GM19351 (cell line): Measurements from ENCODE around the gene ATP8A2.
"Not testable (repeated sequence)": the region's sequence is repeated elsewhere in the genome, so short reads cannot be mapped to it uniquely, and the experiment has no call there.

ENCODE experiments used
- ATAC-seq: cut with Tn5 transposase; IDR thresholded peaks from one replicate; pipeline ENCODE4 v1.9.1; 2021; ENCODE audit warnings: mild to moderate bottlenecking, moderate library complexity; ENCODE audit not compliant: unreplicated experiment

Gene ATP8A2

GRCh38 chr13:25762281-25762680, 390.5 kb downstream of the ATP8A2 start:
- no peak for ATAC-seq

GRCh38 chr13:25762795-25763377, 391.1 kb downstream of the ATP8A2 start:
- no peak for ATAC-seq

GRCh38 chr13:25764378-25764777, 392.6 kb downstream of the ATP8A2 start:
- ATAC-seq, result no peak

DNA sequence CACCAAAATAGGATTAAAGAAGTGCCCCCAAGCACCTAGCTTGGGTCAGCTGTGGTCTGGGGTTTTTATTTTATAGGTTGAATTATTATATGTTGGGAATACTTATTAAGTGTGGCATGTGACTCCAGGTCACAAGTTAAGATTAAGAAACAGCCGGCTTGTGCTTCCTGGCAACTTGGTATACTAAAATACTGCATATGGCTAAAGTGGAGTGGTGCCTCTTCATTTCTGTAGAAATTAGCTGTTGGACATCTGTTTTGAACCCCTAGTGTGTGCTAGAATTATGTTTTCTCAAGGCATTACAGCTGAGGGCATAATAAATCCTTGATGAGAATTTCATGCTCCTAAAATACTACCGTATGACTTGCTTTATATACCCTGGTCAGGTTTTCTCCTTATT, 393.5 kb downstream of the ATP8A2 start:
- no peak for ATAC-seq

DNA sequence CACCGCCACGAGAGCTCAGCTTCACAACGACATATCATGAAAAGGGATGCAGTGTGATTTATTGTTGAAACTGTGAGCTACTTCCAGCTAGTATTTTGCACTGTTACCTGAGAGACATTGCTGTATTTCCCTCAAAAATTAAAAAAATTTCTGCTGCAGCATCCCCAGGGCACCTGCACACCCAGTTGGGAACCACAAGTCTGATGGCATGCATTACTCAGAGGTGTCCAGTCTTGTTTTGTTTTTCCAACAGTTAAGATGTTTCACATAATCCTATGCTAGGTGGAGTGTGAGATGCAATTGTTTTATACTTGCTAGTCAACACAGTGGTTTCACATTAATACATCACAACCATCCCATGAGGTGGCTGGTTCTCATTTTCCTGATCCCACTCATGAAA, 394.8 kb downstream of the ATP8A2 start:
- ATAC-seq, result no peak

DNA sequence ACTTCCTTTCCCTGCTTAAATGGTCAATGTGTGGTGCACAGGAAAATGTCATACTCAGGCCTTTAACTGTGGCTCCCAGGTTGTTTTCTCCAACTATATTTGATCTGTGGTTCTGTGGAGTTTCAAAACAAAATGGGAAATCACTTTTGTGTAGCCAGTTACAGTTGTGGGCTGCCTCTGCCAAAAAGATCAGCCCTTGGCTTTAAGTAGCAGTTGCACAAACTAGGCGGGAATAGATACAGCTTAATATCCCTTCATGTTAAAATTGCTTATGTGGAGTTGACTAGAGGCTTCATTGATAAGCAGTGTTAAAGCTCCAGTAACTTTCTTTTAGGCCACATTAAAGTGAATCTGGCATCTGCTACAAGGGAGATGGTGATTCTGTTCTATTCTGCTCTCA, 395.2 kb downstream of the ATP8A2 start:
- ATAC-seq, result no peak

- ATAC-seq, result no peak
These were observed 396.6 kb downstream of the ATP8A2 start for GRCh38 chr13:25768376-25768775.

- no peak for ATAC-seq
These were observed 397.1 kb downstream of the ATP8A2 start for GRCh38 chr13:25768838-25769237.

DNA sequence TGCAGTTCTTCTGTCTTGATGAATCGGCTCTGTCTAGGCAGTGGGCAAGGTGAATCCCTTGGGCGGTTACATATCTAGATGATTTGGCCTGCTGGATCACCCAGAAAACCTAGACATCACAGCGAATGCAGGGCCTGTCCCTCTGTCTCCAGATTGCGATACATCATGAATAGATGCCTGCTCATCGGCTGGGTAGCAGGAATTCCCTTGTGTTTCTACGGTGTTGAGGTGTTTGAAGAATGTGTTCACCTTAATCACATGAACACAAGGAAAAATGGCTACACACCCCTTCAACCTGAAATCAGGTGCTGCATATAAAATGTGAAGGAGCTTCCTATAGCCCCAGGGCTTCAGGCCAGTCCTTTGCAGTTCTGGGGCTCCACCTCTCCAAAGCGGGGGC, 398.8 kb downstream of the ATP8A2 start:
- ATAC-seq, result no peak

DNA sequence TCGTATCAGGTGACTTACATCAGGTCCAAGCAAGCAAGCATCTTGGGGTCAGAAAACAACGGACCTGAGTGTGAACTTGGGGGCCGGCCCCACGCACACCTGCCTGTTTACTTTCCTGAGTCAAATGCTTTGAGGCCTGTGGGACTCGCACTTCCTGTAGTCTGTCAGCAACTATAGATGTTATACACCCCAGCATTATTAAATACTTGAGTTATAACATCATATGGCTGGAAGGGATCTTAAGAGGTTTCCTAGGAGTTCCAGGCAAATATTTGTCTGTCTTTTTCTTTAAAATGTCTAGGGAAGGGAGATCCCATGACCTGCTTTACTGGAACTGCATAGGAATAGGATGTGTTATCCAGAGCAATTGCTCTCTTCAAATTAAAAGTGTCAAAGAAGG, 399.4 kb downstream of the ATP8A2 start:
- ATAC-seq, result no peak

- no peak for ATAC-seq
These were observed 400.1 kb downstream of the ATP8A2 start for GRCh38 chr13:25771641-25772478.

- not testable (repeated sequence) for ATAC-seq
These were observed 400.8 kb downstream of the ATP8A2 start for GRCh38 chr13:25772534-25772933.

- not testable (repeated sequence) for ATAC-seq
These were observed 402.3 kb downstream of the ATP8A2 start for GRCh38 chr13:25774056-25774455.

DNA sequence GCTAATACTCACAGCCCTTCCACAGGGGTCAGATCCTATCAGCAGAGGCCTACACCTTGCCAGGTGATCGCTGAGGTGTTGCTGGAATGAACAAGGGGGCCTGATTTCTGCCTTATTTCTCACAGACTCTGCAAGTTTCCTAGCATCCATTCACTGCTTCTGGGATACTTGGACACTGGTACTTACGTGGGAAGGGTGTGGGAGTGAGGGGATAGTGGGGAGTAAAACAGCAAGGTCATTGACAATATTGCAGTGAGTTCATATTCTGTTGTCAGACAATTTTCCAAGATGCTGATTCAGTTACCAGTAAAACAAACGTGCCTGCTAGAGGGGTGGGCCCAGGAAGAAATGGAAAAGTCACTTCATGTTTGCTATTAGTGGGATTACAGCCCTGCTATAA, 403.5 kb downstream of the ATP8A2 start:
- ATAC-seq, result no peak

GRCh38 chr13:25775986-25776385, 404.2 kb downstream of the ATP8A2 start:
- ATAC-seq, result no peak

DNA sequence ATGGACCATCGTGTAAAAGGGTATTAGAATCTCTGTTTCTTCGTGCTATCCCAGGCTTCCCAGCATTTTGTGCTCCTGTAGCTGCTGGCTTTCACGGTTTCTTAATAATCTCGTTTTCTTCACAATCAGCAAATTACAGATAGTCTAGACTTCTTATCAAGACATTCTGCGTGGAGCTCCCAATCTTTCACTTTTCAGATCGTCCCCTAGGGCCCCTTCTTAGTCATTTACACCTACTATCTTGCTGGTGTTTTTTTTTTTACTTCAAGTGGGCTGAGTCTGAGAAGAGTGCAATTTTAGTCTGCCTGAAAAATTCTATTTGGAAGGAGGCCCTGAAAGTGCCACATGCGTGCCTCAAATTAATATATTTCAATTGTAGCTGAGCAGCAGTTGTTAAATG, 404.9 kb downstream of the ATP8A2 start:
- ATAC-seq, result no peak

DNA sequence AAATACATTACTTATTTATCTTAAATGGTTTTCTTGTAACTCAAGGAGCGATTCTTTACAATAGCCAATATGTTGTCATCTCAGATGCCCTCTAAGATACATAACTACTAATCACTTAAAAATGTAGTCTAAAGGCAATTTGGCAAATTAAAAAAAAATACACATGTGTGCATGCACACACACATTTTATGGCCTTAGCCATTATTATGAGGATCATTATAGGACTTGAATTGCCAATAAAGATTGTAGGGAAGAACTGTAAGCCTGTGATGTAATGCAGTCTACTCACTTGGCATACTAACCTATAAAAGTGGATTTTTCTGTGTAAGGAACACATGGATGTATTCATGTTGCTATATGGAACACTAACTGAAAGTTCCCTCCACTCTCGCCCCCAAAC, 405.7 kb downstream of the ATP8A2 start:
- no peak for ATAC-seq

GRCh38 chr13:25778365-25778764, 406.6 kb downstream of the ATP8A2 start:
- ATAC-seq, result peak; percentile 69

DNA sequence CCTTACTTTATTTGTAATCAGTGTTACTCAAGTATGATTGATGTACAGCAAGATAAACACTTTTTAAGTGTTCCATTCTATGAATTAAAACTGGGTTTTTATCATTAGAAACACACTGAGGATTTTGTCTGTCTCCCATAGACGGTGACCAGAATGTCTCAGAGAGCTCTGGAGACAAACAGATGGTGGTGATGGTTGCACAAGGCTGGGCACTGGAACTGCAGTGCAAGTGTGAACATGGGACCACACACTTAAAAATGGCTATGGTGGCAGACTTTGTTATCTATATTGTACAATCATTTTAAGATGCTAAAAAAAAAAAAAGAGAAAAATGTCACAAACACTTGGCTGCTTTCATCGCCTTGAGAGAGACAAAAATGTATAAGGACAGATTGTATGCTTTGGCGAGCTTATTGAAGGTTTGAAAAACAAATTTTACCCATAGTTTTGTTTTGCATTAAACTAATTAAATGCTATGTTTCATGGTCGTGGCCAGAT, 407.1 kb downstream of the ATP8A2 start:
- no peak for ATAC-seq

- no peak for ATAC-seq
These were observed 411.3 kb downstream of the ATP8A2 start for GRCh38 chr13:25783076-25783475.

- ATAC-seq, result no peak
These were observed 411.8 kb downstream of the ATP8A2 start for GRCh38 chr13:25783601-25784024.

DNA sequence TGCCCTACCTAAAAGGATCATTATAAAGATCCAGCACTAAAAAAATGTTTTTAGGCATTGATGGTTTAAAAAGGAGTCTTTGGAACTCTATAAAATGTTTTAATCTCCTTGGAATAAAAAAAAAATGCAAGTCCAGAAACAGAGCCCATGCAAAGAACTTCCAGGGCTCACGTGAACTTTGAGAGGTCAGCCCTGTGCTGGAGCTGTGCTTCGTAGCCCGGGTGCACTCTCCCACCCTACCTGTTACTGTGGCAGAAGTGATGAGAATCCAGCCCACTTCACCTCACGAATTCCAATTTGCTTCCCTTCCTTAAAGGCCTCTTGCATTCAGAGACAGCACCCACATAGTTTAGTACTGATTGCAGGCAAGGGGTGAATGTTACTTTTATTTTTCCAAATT, 412.3 kb downstream of the ATP8A2 start:
- ATAC-seq, result no peak
